ENCODE data around the gene GLI3.

GLI3 gene

DNA sequence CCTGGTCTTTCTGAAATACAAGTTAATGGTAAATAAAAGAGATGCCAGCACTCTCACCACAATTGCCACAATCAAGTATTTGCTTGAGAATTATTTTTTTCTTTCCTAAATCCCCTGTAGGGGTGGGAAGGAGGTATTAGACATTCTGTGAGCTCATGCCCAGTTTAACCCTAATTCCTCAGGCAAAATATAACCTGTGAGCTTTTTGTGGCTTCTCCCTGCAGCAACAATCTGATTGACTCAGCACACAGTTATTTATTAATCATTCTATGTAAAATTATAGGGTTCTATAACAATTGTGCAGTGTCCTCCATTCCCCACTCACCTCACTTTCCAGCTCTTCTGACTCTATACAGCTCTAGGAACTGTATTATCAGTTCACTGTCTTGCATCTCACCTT is 66.3 kb downstream of the GLI3 start:
- ChIA-PET CTCF (interaction anchor here (1.0 kb wide), 1 partner anchor 15 kb away, joined by 4 read pairs; no protein-coding TSS in a partner anchor), POLR2A (no interaction called here)
- DNase-seq (ENCODE audit: extremely low spot score): no peak
- no peak for TF ChIP-seq BHLHE40 (IDR thresholded peaks at IDR 0.05; ENCODE audit: borderline replicate concordance)

DNA sequence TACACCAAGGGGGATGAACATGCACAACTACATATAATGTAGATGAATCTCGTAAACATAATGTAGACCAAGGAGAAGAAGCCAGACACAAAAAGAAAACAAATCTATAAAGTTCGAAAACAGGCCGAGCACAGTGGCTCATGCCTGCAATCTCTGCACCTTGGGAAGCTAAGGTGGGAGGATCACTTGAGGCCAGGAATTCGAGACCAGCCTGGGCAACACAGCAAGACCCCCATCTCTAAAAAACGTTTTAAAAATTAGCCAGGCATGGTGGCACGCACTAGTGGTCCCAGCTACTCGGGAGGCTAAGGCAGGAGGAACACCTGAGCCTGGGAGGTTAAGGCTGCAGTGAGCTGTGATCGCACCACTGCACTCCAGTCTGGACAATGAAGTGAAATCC is 68.5 kb downstream of the GLI3 start:
- no peak for TF ChIP-seq FOXM1 (IDR thresholded peaks at IDR 0.05; ENCODE audit: borderline replicate concordance)
- no peak for DNase-seq (ENCODE audit: extremely low spot score)
- ChIA-PET CTCF (no interaction called here), POLR2A (no interaction called here)

DNA sequence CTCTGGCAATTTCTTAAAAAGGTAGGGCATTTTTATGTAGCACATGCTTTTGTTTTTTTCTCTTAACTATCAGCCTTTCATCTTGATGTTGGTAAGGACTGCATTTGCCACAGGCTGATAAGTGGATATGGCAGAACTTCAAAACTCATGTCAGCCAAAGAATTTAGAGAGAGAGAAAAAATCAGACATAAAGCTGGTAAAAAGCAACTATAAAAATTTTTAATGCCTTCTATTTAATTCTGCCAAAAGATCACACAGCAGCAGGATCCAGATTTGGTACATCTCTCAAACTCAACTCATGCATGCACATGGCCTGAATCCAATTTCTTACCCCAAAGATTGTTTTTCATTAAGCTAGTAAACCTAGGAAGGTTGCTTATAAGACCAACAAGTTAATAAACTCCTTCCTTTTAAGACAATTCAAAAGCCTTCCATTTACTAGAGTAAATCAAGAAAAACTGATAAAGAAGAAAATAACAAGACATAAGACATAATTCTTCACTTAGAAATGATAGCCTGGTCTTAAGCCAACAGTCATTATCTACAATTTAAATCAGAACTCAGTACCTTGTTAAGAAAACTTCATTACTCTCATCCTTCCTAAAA is 69.3 kb downstream of the GLI3 start:
- ChIA-PET CTCF (no interaction called here), POLR2A (no interaction called here)
- no peak for DNase-seq (ENCODE audit: extremely low spot score)
- no peak for TF ChIP-seq FOXA1 (IDR thresholded peaks at IDR 0.05)
- no peak for TF ChIP-seq ELF4 (IDR thresholded peaks at IDR 0.05)
- no peak for TF ChIP-seq LEF1 (IDR thresholded peaks at IDR 0.05; ENCODE audit: borderline replicate concordance)
- TF ChIP-seq ARNT (IDR thresholded peaks at IDR 0.05): no peak
- no peak for TF ChIP-seq SP1 (IDR thresholded peaks at IDR 0.05)
- TF ChIP-seq FOXK2 (IDR thresholded peaks at IDR 0.05): no peak
- TF ChIP-seq L3MBTL2 (conservative IDR thresholded peaks at IDR 0.05): no peak
- TF ChIP-seq HDGF (IDR thresholded peaks at IDR 0.05; ENCODE audit: borderline replicate concordance): no peak
- TF ChIP-seq NFRKB (IDR thresholded peaks at IDR 0.05): no peak
- TF ChIP-seq FOXM1 (IDR thresholded peaks at IDR 0.05; ENCODE audit: borderline replicate concordance): no peak
- no peak for TF ChIP-seq ZNF384 (IDR thresholded peaks at IDR 0.05)
- TF ChIP-seq SUZ12 (IDR thresholded peaks at IDR 0.05): no peak

DNA sequence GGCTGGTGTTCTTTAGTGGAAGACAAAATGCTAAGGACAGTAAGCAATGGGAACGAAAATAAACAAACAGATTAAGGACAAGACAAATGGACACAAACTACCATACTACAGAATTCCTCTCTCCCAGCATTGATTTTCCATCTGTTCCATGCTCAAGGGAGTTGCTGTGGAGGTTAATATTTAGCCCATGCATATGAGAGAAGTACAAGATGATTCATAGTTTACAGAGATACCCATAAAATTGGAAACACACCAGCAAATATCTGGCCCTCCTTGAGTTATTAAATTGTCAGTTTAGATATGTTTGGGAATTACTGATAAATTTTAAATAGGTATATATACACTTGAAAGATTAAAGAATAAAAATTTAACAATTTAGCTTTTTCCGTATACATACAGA is 69.8 kb downstream of the GLI3 start:
- DNase-seq (ENCODE audit: extremely low spot score): no peak
- TF ChIP-seq SP1 (IDR thresholded peaks at IDR 0.05): no peak
- no peak for TF ChIP-seq SUZ12 (IDR thresholded peaks at IDR 0.05)
- no peak for TF ChIP-seq NFRKB (IDR thresholded peaks at IDR 0.05)
- TF ChIP-seq ZNF384 (IDR thresholded peaks at IDR 0.05): no peak
- no peak for TF ChIP-seq FOXA1 (IDR thresholded peaks at IDR 0.05)
- TF ChIP-seq L3MBTL2 (conservative IDR thresholded peaks at IDR 0.05): no peak
- no peak for TF ChIP-seq FOXK2 (IDR thresholded peaks at IDR 0.05)
- TF ChIP-seq ARNT (IDR thresholded peaks at IDR 0.05): no peak
- TF ChIP-seq LEF1 (IDR thresholded peaks at IDR 0.05; ENCODE audit: borderline replicate concordance): no peak
- no peak for TF ChIP-seq BHLHE40 (IDR thresholded peaks at IDR 0.05; ENCODE audit: borderline replicate concordance)
- no peak for TF ChIP-seq TARDBP (IDR thresholded peaks at IDR 0.05)
- no peak for TF ChIP-seq CTBP1 (IDR thresholded peaks at IDR 0.05; ENCODE audit: borderline replicate concordance)
- no peak for TF ChIP-seq HDGF (IDR thresholded peaks at IDR 0.05; ENCODE audit: borderline replicate concordance)
- no peak for TF ChIP-seq ELF4 (IDR thresholded peaks at IDR 0.05)
- TF ChIP-seq FOXM1 (IDR thresholded peaks at IDR 0.05; ENCODE audit: borderline replicate concordance): no peak
- TF ChIP-seq, protein P1, sequence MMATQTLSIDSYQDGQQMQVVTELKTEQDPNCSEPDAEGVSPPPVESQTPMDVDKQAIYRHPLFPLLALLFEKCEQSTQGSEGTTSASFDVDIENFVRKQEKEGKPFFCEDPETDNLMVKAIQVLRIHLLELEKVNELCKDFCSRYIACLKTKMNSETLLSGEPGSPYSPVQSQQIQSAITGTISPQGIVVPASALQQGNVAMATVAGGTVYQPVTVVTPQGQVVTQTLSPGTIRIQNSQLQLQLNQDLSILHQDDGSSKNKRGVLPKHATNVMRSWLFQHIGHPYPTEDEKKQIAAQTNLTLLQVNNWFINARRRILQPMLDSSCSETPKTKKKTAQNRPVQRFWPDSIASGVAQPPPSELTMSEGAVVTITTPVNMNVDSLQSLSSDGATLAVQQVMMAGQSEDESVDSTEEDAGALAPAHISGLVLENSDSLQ (IDR thresholded peaks at IDR 0.05): no peak
- ChIA-PET POLR2A (no interaction called here), CTCF (no interaction called here)

DNA sequence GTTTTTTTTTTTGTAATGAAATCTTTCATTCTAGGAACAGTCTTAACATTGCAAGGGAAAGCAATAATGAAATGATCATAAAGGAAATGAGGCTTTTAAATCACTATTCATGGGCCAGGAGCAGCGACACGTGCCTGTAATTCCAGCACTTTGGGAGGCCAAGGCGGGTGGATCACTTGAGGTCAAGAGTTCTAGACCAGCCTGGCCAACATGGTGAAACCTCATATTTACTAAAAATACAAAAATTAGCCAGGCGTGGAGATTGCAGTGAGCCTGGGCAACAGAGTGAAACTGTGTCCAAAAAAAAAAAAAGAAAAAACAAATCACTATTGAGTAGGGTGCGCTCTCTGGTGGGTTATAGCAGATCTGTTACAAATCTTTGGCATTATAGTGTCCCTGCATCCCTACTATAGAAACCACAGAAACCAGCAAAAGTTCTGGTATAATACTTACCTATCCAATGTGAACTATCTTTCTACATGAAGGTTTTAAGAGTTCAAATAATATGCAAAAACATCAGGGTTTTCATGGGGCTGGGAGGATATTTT is 72.1 kb downstream of the GLI3 start:
- ChIA-PET CTCF (no interaction called here), POLR2A (no interaction called here)
- DNase-seq (ENCODE audit: extremely low spot score): no peak

DNA sequence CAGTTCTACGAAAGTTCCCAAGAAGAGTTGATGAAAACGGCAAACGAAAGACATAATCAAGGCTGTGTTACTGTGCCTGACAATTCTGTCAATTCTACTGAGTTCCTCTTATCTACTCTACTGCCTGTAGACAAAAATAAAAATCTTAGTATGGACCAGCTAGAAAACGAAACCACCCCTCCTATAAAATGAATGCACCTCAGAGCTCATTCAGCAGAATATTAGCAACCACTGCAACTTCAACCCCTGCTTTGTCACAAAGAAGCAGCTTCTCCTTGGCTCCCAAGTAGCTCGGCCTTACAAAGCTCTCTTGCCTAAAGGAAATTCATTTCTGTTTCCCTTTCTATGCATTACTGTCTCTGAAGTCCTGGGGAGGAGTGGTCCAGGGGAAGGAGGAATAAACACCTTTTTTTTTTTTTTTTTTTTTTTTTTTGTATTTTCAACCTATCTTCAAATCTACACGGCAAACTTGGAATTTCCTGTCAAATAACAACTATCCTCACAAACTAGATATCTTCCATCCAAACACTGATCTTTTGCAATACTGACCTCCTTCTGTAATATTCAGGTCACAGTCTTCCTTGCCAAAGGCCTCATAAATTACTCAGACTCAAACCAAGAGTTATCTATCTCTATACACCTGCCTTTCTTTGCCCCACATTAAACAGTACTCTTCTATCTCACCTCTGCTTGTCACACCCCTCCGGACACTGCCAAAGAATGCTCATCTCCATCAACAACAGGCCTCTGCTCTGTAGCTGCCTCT is 74.3 kb downstream of the GLI3 start:
- TF ChIP-seq FOXK2 (IDR thresholded peaks at IDR 0.05) (no peak), NFRKB (IDR thresholded peaks at IDR 0.05) (no peak), BHLHE40 (IDR thresholded peaks at IDR 0.05; ENCODE audit: borderline replicate concordance) (no peak), SP1 (IDR thresholded peaks at IDR 0.05) (no peak), CTBP1 (IDR thresholded peaks at IDR 0.05; ENCODE audit: borderline replicate concordance) (no peak), ELF4 (IDR thresholded peaks at IDR 0.05) (no peak), TARDBP (IDR thresholded peaks at IDR 0.05) (no peak), ARNT (IDR thresholded peaks at IDR 0.05) (no peak), HDGF (IDR thresholded peaks at IDR 0.05; ENCODE audit: borderline replicate concordance) (no peak), ZNF384 (IDR thresholded peaks at IDR 0.05) (no peak), LEF1 (IDR thresholded peaks at IDR 0.05; ENCODE audit: borderline replicate concordance) (no peak), FOXA1 (IDR thresholded peaks at IDR 0.05) (no peak), L3MBTL2 (conservative IDR thresholded peaks at IDR 0.05) (no peak), FOXM1 (IDR thresholded peaks at IDR 0.05; ENCODE audit: borderline replicate concordance) (no peak), SUZ12 (IDR thresholded peaks at IDR 0.05) (no peak)
- TF ChIP-seq, protein P1 (IDR thresholded peaks at IDR 0.05): no peak
- DNase-seq (ENCODE audit: extremely low spot score): no peak
- ChIA-PET CTCF (no interaction called here), POLR2A (interaction anchor here (1.1 kb wide), 1 partner anchor 67 kb away, joined by 4 read pairs; no protein-coding TSS in a partner anchor)

More for the DNA sequence above, 72.1 kb downstream of the GLI3 start:
- TF ChIP-seq FOXA1 (IDR thresholded peaks at IDR 0.05): no peak
- no peak for TF ChIP-seq ZNF384 (IDR thresholded peaks at IDR 0.05)
- TF ChIP-seq, protein P1 (IDR thresholded peaks at IDR 0.05): no peak
- no peak for TF ChIP-seq FOXK2 (IDR thresholded peaks at IDR 0.05)
- TF ChIP-seq NFRKB (IDR thresholded peaks at IDR 0.05): no peak
- no peak for TF ChIP-seq CTBP1 (IDR thresholded peaks at IDR 0.05; ENCODE audit: borderline replicate concordance)
- no peak for TF ChIP-seq LEF1 (IDR thresholded peaks at IDR 0.05; ENCODE audit: borderline replicate concordance)
- TF ChIP-seq SUZ12 (IDR thresholded peaks at IDR 0.05): no peak
- TF ChIP-seq TARDBP (IDR thresholded peaks at IDR 0.05): no peak
- no peak for TF ChIP-seq BHLHE40 (IDR thresholded peaks at IDR 0.05; ENCODE audit: borderline replicate concordance)
- TF ChIP-seq FOXM1 (IDR thresholded peaks at IDR 0.05; ENCODE audit: borderline replicate concordance): no peak
- no peak for TF ChIP-seq ELF4 (IDR thresholded peaks at IDR 0.05)
- no peak for TF ChIP-seq HDGF (IDR thresholded peaks at IDR 0.05; ENCODE audit: borderline replicate concordance)
- no peak for TF ChIP-seq L3MBTL2 (conservative IDR thresholded peaks at IDR 0.05)
